ENCODE measurements around the gene MTHFSD.

The MTHFSD gene

DNA sequence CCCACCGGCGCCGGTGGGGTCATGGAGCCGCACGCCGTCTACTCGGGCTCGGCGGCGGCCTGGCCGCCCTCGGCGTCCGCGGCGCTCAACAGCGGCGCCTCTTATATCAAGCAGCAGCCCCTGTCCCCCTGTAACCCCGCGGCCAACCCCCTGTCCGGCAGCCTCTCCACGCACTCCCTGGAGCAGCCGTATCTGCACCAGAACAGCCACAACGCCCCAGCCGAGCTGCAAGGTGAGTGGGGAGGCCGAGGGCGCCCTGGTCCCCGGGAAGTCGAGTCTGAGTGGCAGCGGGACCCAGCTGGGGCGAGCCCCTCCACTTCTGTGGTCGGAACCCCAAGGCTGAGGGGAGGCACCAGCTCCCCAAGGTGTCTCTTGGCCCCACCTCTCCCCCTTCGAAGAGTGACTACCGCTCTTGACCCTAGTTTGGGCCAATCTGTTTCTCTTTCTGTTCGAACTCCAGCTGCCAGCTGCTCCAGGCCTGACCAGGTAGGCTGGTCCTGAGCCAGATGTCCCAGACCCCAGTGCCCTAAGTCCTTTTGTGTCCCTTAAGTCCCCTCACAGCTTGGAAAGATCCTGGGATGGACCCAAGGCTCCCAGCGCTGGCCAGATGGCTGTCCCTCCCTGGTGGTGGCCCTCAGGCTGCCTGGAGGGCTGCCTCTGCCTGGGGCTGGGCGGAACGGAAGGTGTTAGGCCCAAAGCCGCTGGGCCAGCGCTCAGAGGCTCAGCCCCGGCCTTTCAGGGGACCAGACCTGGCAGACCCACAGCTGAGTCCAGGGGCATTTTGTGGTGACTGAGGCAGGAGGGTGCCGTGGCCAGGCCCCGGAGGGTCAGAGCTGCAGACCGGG is 43.5 kb downstream of the MTHFSD start:
- H3K4me3 ChIP-seq (ENCODE audit: severe bottlenecking), result no peak overlapping the region
- no peaks in the 10 kb centered on the region for H3K9me3 ChIP-seq (ENCODE audit: severe bottlenecking)
- ATAC-seq (ENCODE audit: low read depth) (no peak), DNase-seq (ENCODE audit: low spot score) (peak; percentile 68)
- TF ChIP-seq, protein P1, sequence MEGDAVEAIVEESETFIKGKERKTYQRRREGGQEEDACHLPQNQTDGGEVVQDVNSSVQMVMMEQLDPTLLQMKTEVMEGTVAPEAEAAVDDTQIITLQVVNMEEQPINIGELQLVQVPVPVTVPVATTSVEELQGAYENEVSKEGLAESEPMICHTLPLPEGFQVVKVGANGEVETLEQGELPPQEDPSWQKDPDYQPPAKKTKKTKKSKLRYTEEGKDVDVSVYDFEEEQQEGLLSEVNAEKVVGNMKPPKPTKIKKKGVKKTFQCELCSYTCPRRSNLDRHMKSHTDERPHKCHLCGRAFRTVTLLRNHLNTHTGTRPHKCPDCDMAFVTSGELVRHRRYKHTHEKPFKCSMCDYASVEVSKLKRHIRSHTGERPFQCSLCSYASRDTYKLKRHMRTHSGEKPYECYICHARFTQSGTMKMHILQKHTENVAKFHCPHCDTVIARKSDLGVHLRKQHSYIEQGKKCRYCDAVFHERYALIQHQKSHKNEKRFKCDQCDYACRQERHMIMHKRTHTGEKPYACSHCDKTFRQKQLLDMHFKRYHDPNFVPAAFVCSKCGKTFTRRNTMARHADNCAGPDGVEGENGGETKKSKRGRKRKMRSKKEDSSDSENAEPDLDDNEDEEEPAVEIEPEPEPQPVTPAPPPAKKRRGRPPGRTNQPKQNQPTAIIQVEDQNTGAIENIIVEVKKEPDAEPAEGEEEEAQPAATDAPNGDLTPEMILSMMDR (IDR thresholded peaks at IDR 0.05; ENCODE audit: poor library complexity, severe bottlenecking), result no peak
- H3K27me3 ChIP-seq (ENCODE audit: insufficient read depth, poor library complexity, severe bottlenecking), result peaks cover 99% of the 10 kb centered on the region
- no peaks in the 10 kb centered on the region for H3K36me3 ChIP-seq (ENCODE audit: low read depth)
- no peak overlapping the region for H3K27ac ChIP-seq (ENCODE audit: poor library complexity, severe bottlenecking)
- H3K4me1 ChIP-seq (ENCODE audit: insufficient read depth, poor library complexity, severe bottlenecking), result no peaks in the 10 kb centered on the region

DNA sequence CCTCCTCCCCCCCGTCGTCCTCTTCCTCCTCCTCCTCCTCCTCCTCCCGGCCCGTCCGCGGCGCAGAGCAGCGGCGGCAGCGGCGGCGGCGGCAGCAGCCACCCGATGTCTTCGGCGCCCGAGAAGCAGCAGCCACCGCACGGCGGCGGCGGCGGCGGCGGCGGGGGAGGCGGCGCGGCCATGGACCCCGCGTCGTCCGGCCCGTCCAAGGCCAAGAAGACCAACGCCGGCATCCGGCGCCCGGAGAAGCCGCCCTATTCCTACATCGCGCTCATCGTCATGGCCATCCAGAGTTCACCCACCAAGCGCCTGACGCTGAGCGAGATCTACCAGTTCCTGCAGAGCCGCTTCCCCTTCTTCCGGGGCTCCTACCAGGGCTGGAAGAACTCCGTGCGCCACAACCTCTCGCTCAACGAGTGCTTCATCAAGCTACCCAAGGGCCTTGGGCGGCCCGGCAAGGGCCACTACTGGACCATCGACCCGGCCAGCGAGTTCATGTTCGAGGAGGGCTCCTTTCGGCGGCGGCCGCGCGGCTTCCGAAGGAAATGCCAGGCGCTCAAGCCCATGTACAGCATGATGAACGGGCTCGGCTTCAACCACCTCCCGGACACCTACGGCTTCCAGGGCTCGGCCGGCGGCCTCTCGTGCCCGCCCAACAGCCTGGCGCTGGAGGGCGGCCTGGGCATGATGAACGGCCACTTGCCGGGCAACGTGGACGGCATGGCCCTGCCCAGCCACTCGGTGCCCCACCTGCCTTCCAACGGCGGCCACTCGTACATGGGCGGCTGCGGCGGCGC is 44.4 kb downstream of the MTHFSD start, which contains the start of gene FOXF1:
Gene FOXF1, plus strand, starts transcription at position 63 of the 797 bp plus-strand sequence. Its CDS starts 43 bp downstream, at position 106.
- Histone ChIP-seq H3K9me3 (ENCODE audit: severe bottlenecking) (no peaks in the 10 kb centered on the region), H3K27me3 (ENCODE audit: insufficient read depth, poor library complexity, severe bottlenecking) (peaks cover 99% of the 10 kb centered on the region), H3K4me3 (ENCODE audit: severe bottlenecking) (peak within 1 kb of the TSS; percentile 23), H3K27ac (ENCODE audit: poor library complexity, severe bottlenecking) (no peak within 1 kb of the TSS), H3K36me3 (ENCODE audit: low read depth) (no peaks in the 10 kb centered on the region), H3K4me1 (ENCODE audit: insufficient read depth, poor library complexity, severe bottlenecking) (no peaks in the 10 kb centered on the region)
- DNase-seq (ENCODE audit: low spot score), result no peak
- TF ChIP-seq, protein P1 (IDR thresholded peaks at IDR 0.05; ENCODE audit: poor library complexity, severe bottlenecking), result no peak
- no peak for ATAC-seq (ENCODE audit: low read depth)

DNA sequence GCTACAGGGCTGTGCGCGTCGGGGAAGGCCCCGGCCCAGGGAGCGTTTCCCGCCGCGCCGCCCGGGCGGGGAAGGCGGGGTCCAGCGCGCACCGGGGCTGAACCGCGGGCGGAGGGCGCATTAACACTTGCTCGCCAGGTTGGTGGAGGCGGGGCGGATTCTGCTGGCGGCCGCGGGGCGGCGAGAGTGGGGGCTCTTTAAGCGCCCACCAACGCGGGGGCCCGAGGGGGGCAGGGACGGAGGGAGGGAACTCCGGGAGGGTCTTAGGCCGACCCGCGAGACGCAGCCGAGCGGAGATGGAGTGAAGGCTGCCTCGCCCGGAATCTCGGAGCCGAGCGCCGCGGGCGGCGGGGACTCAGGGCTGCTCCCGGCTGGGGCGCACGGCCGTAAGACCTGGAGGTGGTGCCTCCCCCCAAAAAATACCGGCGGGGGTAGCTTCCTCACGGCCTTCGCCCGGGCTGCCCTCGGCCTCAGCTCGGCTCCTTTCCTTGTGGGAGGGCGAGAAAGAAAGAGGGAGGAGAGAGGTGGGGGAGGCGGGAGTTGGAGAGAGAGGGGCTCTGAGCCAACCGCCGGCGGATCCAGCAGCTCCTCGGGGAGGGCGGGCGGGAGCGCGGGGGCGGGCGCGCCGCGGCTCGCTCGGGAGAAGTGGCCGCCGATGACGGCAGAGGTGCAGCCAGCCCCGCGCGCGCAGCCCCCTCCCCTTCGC is 45.1 kb downstream of the MTHFSD start:
- DNase-seq (ENCODE audit: low spot score) (no peak), ATAC-seq (ENCODE audit: low read depth) (no peak)
- peak overlapping the region; percentile 23 for H3K4me3 ChIP-seq (ENCODE audit: severe bottlenecking)
- H3K36me3 ChIP-seq (ENCODE audit: low read depth), result no peaks in the 10 kb centered on the region
- no peaks in the 10 kb centered on the region for H3K4me1 ChIP-seq (ENCODE audit: insufficient read depth, poor library complexity, severe bottlenecking)
- TF ChIP-seq, protein P1 (IDR thresholded peaks at IDR 0.05; ENCODE audit: poor library complexity, severe bottlenecking), result no peak
- no peaks in the 10 kb centered on the region for H3K9me3 ChIP-seq (ENCODE audit: severe bottlenecking)
- H3K27ac ChIP-seq (ENCODE audit: poor library complexity, severe bottlenecking), result no peak overlapping the region
- peaks cover 99% of the 10 kb centered on the region for H3K27me3 ChIP-seq (ENCODE audit: insufficient read depth, poor library complexity, severe bottlenecking)

DNA sequence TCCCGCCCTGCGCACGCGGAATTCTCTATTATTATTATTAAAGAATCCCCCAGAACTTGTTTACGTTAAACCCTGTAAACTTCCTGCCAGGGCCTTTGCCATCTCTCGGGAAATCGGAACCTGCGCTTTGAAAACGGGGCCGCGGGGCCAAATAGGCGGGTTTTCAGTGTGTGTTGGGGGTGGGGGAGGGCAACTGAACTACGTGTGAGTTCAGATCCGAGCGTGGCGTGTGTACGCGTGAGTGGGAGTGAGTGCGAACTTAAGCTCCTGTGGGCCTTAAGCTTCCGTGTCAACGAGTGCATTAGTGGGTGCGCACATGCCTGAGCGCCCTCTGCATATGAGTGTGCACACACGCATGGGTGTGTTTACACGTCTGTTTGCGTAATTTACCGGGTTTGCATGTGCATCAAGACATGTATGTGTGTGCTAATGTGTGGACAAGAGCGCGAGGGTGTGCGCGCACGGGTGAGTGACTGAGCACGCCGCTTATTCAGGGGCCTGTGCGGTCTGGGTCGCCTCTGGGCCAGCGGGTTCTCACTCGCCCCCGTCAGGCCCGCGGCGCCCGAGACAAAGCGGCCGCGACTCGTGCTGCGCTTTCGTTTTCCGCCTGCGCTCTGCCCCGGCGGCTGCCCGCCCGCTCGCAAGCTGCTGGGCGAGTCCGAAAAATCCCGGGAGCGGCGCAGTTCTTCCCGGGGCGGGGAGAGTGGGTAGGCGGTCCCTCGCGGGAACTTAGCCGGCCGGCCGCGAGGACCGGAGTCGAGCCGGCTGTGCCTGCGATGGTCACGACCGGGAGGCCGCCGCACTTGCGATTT is 45.9 kb downstream of the MTHFSD start:
- peak; percentile 43 for ATAC-seq (ENCODE audit: low read depth)
- no peak for DNase-seq (ENCODE audit: low spot score)
- TF ChIP-seq, protein P1 (IDR thresholded peaks at IDR 0.05; ENCODE audit: poor library complexity, severe bottlenecking), result no peak
- Histone ChIP-seq H3K27ac (ENCODE audit: poor library complexity, severe bottlenecking) (no peak overlapping the region), H3K27me3 (ENCODE audit: insufficient read depth, poor library complexity, severe bottlenecking) (peaks cover 99% of the 10 kb centered on the region), H3K4me1 (ENCODE audit: insufficient read depth, poor library complexity, severe bottlenecking) (no peaks in the 10 kb centered on the region), H3K36me3 (ENCODE audit: low read depth) (no peaks in the 10 kb centered on the region), H3K9me3 (ENCODE audit: severe bottlenecking) (no peaks in the 10 kb centered on the region), H3K4me3 (ENCODE audit: severe bottlenecking) (peak overlapping the region; percentile 23)
